Fibroblast of skin of left quadriceps (primary cell): Measurements from ENCODE around the gene FSCN2.

Experiments
- DNase-seq, 2 experiments: peaks; one replicate each; pipeline ENCODE4 v3.0.0-alpha.2; 2013; ENCODE audit warnings: low read depth in 2 of 2

Gene FSCN2, protein sequence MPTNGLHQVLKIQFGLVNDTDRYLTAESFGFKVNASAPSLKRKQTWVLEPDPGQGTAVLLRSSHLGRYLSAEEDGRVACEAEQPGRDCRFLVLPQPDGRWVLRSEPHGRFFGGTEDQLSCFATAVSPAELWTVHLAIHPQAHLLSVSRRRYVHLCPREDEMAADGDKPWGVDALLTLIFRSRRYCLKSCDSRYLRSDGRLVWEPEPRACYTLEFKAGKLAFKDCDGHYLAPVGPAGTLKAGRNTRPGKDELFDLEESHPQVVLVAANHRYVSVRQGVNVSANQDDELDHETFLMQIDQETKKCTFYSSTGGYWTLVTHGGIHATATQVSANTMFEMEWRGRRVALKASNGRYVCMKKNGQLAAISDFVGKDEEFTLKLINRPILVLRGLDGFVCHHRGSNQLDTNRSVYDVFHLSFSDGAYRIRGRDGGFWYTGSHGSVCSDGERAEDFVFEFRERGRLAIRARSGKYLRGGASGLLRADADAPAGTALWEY

DNA sequence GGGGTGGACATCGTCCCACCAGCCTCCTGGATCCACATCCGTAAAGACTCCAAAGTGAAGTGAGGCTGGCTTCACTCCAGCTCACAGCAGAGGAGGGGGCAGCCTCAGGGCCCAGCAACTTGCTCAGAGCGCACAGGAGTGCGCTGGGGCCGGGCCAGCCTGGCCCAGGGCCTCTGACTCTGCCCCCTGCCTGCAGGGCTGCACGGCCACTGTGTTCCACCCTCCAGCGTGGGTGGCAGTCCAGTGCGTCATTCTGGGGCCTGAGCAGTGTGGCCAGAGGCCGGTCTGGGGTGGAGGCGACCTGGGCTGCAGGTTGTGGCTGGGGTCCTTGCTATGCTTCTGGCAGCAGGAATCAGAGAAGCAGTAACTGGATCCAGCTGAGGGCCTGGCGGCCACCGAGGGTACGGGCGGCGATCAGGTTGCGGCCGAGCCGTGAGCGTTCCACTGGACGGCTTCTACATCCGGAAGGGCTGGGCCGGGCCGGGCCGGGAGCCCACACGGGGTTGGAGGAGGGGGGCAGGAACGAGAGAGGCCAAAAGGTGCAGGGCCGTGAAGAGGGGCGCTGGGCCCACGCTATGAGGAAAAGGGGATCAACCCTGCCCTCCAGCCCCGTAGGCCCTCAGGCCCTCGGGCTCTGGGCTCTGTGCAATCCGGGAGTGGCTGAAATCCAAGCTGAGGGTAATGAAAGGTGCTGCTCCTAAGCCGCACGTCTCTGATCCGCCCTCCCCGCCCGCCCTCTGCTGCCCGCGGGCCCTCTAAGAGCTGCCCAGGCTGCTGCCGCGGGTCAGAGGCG lies at the start of gene FSCN2:
Gene FSCN2 (plus strand): TSS at position 787 of the 793 bp plus-strand sequence. CDS start 155 bp downstream, outside the sequence.
- no peak for DNase-seq

GRCh38 chr17:81479175-81480071 lies 48.8 kb upstream of the FSCN2 start:
- DNase-seq, result no peak

DNA sequence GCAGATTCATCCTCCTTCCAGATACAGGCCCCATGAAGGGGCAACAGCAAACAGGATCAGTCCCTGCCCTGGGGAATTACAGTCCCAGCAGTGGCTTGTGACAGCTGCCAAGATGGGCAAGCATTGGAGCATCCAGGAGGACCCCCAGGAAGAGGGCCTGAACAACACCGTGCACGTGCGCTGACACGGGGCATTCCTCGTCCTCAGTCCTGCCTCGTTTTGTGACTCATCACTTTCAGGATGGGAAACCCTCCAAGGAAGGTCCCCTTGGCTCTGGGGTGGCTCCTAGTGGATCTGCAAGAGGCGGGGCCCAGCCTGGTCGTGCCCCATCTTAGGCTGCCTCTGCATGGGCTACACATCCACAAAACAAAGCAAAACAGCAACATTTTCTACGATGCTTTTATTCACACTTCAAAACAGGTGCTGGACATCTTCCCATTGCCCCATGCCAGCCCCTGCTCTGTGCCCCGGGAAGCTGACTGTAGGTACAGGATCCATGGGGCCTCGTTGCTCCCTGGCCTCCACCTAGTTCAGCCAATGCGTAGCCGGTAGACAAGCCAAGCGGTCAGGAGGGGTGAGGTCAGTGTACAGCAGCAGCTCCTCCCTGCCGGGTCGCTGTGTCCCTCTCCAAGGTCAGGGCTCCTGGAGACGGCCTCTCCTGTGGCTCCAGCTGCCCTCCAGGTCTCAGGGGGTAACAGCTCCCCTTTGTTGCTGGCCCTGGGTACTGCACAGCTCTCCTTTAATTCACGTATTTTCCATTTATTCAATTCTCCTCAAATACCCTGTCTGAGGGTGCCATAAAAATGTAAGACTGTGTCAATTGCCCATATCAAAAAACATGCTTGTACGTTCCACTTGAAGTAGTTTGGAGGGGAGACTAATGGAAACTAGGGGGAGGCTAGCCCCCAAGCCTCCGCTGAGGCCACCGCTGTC lies 47.8 kb upstream of the FSCN2 start:
- peak; percentile 37 to 45 for DNase-seq

DNA sequence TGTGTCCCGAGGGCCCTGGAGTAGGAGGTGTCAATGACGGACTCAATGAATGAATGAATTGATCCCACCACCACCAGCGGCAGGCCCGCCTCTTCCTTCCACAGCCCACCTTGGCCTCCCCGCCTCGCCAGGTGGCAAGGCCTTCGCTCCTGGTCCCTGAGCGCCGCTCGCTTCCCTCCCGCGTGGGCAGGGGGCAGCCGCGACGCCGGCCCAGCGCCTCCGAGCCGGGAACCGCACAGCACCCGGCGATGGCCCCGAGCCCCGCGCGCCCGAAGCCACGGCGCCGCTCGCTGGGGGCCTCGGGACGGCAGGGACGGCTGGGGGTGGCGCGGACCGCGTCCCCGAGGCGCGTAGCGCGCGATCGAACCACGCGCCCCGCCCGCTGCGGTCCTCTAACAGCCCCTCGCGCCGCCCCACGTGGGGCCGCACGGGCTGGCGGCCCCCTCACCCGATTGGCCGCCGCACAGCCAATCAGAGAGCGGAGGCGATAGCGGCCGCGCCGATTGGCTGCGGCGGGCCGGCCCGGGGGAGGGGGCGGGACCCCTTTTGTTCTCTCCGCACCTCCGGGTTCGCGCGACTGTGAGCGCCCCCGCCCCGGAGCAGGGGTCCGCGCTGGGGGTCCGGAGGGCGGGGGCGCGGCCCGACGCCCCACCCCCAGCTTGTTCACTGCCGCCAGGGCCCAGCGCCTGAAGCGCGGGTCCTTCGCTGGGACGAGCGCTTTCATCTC lies 46.9 kb upstream of the FSCN2 start:
- peak; percentile 53 to 59 for DNase-seq

- no peak for DNase-seq
These were observed 46.2 kb upstream of the FSCN2 start for GRCh38 chr17:81481815-81482505.

GRCh38 chr17:81482673-81483072 lies 45.5 kb upstream of the FSCN2 start:
- no peak for DNase-seq

DNA sequence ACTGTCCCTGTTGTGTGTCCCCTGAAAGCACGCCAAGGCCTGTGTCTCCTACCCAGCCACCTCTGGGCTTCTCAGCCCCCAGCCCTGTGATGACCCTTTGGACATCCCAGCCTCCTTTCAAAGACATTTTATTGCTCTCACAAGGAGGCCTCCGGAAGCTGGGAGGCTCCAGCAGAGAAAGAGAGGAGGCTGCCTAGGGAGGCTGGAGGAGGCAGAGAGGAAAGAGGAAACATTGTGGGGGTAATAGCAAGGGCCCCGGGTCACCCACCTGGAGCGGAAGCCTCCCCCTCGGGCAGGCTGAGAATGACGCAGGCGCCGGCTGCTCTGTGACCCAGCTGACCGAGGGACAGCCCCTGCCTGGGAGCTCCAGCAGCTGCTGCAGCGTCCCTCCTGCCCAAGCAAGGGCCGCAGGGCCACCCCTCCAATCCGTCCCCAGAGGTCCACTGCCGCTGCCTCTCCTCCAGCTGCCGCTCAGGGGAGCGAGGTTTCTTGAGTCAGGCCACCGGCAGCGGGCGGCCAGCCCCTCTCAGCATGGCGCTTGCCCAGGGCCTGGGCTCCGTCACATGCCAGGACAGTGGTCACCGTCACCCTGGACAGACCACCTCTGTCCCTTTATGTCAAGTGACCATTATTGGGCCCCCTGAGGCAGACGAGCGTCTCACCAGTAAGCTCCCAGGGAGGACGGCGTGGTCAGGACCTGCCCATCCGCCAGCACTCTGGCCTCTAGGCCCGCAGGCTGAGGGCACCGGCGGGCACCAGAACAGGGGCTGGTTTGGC lies 44.9 kb upstream of the FSCN2 start:
- no peak for DNase-seq

DNA sequence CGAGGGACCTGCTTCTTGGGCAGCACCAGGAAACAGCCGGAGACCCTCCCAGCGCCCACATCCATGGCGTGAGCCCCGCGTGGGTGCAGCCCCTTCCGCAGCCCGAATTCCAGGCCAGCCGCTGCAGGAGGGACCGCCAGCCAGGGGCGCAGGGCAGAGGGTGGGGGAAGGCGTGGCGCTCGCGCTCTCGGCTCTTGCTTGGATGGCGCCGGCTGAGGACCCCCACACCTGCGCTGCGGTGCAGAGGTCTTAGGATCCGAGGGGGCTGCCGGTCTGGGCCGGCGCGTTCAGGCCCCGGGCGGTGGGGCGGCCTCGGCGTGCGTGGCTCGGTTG lies 44.3 kb upstream of the FSCN2 start:
- no peak for DNase-seq

DNA sequence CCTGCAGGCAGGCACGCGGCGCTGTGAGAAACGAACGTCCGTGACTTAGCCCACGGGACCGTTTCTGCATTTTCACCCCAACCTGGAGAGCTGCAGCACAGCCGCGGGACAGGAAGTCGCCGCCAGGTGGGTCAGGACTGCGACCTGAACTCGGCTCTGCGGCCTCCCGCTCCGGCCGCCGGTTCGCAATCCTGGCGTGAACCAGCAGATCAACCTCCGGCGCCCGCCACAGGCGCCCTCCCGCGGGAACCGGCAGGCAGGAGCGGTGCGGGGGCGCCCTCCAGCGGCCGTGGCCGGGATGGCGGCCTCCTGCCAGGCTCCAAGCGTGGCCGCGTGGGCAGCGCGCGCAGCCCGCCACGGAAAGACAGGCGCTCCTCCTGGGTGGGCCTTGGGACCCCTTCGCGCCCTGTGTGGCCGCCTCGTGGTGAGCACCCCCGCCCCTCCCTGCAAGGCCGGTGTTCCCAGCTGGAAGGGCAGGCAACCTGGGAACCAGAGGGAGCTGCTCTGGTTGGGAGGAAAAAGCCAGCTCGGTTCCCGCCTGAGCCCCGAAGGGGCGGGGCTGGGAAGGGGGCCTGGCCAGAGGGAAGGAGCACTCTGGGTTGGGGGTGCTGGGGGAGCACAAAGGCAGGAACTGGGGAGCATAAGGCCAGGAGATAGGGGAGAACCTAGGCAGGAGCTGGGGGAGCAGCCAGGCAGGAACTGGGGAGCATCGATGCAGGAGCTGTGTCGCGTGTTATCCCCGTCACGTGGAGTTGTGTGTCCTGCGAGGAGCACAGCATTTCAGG lies 43.8 kb upstream of the FSCN2 start:
- peak; percentile 46 to 50 for DNase-seq

GRCh38 chr17:81486199-81486810 lies 41.9 kb upstream of the FSCN2 start:
- no peak for DNase-seq

GRCh38 chr17:81487089-81487486 lies 41.1 kb upstream of the FSCN2 start:
- DNase-seq, result no peak

DNA sequence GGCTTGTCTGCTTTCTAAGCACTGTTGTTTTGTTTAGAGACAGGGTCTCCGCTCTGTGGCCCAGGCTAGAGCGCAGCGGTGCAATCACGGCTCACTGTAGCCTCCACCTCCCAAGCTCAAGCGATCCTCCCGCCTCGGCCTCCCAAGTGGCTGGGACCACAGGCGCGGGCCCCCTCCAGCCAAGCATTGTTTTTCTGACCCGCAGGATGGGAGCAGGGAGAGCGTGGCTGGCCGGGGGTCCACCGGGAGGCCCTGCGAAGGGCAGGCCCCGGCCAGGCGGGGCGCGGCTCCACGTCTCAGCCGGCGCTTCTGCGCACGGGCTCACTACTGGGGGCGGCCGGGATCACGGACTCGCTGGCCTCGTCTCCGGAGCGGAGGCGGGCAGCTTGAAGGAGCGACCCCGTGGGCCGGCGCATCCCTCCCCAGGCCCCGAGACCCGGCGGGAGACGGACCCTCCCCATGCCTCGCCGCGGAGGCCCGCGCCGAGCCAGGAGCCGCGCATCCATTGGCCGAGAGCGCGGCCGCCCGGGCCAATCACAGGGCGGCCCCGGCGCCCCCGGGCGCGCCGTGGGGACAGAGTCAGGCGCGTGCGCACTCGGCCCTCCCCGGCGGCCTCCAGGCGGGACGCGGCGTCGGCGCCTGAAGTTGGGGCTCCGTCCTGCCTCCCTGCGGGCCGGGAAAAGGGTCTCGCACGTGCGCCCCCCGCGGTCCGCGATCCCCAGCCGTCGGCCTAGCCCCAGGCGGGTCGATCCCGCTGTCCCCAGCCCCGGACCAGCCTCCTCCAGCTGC lies 40.5 kb upstream of the FSCN2 start:
- DNase-seq, result no peak

DNA sequence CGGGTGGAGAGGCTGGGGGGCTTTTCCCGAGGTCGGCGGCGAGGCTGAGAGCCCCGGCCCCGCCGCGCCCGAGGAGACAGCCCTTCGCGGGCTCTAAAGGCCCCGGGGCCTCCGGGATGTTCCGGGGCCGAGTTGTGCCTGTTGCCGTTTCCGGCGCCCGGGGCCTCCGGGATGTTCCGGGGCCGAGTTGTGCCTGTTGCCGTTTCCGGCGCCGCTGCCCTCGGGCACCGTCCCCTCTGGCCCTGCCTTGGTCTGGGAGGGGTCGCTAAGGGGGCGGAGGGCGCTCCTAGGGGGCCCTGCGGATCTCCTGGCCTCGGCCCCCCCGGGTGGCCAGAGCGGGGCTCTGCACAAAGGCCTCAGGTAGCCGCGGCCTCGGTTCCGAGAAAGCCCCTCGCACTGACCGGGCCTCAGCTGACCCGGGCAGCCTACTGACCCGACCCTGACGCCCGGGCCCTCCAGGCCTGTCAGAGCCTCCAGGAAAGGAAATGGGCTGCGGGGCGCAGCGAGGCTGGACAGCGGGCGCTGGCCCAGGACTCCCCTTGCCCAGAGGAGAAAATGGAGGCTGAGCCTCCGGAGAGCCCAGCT lies 39.8 kb upstream of the FSCN2 start:
- no peak for DNase-seq

GRCh38 chr17:81489012-81489997 lies 38.9 kb upstream of the FSCN2 start:
- no peak for DNase-seq
